Activated CD4-positive, alpha-beta T cell treated with anti-CD3 and anti-CD28 coated beads for 24 hours (primary cell): ENCODE results near the gene UNC13C.
"Not testable (repeated sequence)": the region's sequence is repeated elsewhere in the genome, so short reads cannot be mapped to it uniquely, and the experiment has no call there.

ENCODE experiments used
- DNase-seq, 2 donors: peaks; one replicate each; pipeline ENCODE4 v3.0.0-alpha.2; 2020; ENCODE audit warnings: low read depth in 2 of 2

The UNC13C gene

DNA sequence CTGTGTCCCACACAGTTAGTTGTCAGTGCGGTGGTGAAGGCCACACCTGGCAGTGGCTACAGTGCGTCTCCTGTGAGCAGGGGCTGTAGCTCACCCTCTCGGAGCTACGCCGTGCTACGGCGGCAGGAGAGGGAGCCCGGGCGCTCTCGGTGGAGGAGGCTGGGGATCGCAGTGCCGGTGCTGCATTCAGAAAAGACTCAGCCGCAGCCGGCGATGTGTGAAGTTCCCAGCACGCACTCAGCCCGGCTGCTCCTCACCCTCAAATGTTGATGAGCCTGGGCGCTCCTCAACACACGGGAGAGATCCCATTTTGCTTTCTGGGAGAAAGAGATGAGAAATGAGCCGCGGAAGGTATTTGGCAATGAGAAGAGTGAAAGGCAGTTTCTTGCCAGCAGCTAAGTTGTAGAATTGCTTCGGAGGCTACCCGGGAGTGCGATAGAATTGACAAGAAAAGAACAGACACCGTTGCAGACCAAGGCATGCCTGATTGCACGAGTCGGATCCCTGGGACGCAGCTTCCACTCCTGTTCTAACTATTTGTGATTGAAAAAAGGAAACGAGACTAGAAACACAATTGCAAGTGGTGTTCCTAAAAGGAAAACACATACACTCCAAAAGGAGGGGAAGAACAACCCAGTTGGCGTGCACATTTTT lies at the start of gene UNC13C:
Gene UNC13C, plus strand, starts transcription at position 189 of the 654 bp plus-strand sequence. CDS start 34,463 bp downstream, outside the sequence.
- DNase-seq: no peak

DNA sequence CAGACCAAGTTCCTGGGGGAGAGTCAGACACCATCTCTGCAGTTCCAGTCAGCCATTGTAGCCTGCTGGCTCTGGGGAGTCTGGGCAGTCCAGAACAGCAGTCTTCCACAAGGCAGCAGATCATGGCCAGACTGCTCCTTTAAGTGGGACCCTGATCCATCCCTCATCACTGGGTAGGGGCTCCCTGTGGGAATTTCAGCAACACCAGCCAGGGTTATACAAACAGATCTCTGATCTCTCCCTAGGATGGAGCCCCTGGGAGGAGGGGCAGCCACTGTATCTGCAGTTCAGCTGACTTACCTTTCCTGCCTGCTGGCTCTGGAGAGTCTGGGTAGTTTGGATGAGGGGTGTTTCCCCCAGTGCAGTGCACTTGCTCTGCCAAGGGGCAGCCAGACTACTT lies 42.1 kb upstream of the UNC13C start:
- no peak for DNase-seq

DNA sequence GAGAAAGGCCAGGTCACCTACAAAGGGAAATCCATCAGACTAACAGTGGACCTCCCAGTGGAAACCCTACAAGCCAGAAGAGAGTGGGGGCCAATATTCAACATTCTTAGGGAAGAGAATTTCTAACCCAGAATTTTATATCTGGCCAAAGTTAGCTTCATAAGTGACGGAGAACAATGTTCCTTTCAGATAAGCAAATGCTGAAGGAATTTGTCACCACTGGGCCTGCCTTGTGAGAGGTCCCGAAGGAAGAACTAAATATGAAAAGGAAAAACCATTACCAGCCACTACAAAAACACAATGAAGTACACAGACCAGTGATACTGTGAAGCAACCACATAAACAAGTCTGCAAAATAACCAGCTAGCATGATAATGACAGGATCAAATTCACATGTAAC lies 40.6 kb upstream of the UNC13C start:
- not testable (repeated sequence) for DNase-seq

DNA sequence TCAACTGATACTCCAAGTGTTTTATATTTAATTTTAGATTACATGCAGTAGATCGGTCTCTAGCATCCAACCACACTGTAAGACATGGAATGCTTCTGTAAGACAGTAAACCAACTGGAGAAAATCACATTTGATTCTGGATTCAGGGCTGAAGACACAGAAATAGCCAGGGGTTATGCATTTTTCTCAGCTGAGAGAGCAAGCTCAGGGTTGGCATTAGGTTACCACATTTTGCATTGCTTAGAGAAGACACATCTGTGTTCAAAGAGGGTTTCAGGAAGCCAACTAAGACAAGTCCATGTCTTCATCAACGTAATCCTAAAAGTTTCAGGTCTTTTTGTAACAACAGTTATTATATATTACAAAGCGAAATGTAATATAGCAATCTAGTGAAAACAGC lies 27.7 kb upstream of the UNC13C start:
- no peak for DNase-seq

DNA sequence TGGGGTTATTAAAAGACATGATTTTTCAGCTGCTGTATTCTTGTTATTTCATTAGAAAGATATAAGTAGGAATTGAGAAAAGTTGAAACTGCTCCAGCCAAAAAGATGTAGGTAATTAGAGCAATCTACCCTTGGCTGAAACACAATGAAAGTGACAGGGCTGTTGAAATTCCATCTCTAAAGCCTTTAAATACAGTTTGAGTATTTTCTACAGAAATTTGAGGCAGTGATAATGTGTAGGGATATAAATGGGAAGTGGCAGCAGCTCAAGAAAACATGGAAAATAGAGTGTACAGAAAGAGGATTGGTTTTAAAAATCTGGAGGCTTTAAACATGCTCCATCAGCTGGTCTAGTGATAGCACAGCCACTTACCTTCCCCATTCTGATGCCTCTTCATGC lies 22.8 kb upstream of the UNC13C start:
- DNase-seq: no peak

DNA sequence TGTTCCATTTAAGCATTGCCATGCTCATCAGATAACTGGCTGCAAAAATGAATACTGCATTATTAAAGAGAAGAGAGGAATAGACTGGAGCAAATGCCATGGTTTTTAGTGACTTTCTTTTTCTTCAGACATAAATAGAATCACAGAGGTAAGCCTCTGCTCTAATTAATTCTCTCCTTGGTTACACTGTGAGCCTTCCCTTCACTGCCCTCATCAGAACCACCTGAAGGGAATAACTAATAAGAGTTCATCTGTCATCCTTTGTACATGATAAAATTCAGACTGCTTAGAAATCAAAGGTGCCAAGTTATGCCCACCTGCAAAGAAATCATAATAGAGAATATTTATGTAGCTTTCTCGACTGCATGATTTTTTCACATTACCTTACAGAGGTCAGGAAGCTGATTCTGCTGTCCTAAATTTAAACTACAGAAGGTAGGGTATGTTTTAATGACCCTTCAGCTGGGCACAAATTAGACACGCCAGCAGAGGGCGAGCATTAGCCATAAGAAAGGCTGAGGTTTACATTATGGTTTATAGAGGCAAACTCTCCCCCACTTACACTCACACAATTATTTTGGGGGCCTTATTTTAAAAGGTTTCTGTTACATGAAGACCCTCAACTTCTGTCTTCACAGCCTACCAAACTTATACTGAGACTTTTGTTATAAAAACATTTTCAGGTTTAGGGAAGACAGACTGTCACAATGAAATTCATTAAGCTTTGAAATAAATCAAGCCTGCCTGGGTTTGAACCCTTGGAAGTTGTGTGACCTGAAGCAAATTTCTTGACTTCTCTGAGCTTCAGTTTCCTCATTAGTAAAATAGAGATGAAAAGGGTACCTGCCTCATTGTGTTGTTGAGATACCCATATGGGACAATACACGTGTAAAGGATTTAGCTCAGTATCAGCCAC lies 15.3 kb upstream of the UNC13C start:
- DNase-seq: peak in 1 of 2 donors; percentile 2

DNA sequence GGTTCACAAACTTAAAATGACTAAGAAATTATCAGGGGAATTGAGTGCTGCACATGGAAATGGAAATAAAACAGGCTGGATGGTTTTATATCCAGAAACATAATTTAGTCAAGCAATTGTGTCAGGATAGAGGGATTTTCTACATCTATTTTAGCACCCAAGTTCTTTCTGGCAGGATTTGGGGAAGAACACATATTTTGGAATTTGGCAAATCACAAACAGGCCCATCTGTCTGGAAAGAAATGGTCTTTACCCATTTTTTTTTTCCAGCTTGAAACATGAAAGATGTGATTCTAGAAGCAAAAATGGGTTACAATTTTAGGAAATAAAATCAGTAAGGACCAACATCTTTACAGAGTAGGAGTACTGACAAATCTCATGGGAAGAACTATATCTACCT lies 14.4 kb upstream of the UNC13C start:
- DNase-seq: no peak

DNA sequence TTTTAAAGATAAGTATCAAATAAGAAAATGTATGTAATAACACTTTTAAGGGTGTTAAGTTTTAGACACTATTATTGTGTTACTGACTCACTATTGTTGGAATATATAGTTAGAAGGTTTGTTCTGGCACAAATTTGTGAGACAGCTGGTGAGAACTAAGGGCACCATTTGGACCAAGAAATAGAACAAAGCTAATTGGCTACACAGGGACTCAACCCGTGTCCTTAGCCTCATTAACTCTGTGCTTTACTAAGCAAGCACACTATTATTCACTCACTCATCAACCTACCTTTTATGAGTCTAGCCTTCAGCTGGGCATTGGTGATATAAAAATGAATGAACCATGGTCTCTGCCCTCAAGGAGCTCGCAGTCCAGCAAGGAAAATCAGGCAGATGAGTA lies 4.1 kb upstream of the UNC13C start:
- no peak for DNase-seq

DNA sequence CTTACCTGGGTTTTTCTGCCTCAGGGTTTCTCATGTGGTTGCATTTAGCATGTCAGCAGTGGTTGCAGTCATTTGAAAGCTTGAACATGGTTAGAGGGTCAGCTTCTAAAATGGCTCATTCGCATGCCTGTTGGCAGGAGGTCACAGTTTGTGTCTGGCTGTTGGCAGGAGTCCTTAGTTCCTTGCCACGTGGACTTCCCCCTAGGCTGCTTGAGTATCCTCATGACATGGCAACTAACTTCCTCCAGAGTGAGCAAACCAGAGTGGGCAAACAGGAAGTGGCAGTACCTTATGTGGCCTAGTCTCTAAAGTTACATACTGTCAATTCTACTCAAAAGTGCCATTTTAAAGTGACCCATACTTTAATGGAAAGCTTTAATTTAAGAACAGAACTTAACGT lies 3.4 kb upstream of the UNC13C start:
- no peak for DNase-seq

DNA sequence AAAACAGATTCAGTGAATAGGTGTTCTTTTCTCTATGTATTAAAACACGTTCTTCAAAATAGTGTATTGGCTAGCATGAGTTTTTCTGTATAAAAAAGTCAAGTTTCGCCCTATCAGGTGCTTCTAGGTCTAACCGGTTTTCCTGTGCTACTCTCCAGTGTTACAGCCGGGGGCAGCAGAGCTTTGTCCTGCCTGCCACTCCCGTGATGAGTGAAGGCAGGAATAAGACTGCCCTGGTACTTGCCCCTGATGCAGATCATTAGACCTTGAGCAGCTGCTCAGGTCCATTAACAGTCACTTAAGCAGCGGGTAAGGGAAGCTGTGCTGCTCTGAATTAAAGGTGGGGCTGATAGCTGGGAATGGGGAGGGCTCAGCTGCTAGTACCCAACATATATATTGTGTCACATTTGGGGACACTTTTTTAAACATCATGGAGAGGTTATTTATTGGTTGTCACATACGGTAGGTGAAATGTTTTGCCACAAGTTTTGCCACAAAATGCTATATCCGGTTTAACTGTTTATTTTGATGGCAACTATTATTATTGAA lies 1.3 kb upstream of the UNC13C start:
- DNase-seq: no peak

DNA sequence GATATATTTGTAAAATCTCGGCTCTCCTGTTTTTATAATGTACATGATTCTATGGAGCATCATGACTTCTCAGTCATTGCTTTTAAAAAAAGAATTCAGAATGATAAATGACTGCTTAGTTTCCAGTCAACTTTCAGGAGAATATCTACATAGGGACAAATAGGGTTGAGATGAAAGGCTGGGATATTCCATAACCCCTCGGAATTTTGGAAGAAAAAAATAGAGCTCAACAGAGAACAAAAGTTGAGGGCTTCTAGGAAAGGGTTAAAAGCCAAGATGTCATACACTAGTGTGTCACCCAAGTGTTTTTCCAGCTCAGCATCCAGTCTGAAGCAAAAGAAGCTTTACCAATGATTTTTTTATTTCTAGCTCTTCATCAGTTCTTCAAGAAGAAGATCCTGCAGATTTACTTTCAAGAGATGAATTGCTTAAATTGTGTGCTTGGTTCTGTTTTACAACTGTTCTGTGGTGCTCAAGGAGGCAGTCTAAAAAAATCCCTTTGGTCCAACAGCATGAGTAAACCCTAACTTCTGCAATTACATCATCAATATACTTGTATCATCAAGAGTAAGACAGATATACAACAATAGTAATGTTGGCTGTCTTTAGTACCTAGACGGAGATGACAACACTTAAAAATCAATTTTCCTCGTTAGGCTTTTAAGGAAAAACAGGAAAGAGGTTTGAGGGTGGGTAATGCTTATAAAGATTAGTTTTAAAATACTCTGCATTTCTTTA lies 979 bp downstream of the UNC13C start:
- DNase-seq: no peak

DNA sequence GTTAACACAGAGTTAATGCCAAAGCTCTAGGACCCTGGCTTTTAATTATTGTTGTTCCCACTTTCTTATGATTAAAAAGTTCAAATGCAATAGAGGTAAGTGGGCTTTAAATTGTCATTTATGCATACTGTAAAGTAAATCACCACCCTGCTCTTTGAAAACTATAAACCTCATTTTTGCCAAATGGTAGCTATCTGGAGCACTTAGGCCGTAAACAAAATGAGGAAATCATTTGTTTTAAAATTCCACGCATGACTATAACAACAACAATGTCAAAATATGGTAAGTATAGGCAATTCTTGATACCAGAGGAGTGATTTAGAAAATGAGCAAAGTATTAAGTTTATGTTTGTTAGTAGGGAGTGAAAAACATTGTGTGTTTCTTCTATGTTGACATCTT lies 1.8 kb downstream of the UNC13C start:
- no peak for DNase-seq

DNA sequence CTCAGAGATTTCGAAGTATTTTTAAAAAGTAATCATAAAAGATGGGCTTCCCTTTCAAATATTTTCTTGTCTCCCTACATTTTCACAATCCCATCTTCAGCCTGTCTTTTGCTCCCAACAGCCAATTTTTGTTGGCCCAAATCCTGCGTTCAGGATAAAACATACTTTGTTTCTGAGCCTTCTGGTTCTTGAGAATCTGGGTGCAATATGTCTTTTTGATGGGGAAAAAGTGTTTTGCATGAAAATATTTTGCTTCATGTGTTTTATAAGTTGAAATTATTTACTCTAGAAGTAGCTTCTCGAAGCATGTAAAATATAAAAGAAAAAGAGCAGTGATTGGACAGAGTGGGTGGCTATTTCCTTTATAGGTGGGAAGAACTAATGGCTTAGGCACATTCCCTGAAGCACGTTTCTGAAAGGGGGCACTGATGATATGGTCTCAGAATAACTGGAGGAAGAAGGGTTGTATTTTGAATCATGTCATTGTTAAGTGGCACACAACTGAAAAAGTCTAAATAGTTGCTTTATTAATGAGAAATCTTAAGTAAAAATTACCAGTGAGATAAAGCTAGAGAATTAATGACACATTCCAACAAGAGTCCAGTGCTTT lies 3.9 kb downstream of the UNC13C start:
- DNase-seq: no peak

DNA sequence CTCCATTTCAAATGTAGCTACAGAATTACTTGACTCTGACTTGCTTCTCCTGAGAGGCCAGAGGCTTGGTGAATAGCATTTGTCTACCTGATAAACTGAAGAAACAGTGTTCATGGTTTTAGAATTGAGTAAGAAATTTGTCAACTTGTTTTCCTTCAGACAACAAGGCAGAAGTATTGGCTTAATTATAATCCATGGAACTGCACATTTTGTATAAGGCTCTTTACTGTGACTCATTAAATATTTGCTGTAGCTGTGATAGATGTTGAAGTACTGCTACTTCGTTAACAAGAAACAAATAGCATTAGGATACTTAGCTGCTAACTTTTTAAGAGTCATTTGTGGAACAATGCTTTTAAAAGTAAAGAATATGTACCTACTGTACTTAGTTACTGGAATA lies 4.6 kb downstream of the UNC13C start:
- no peak for DNase-seq

DNA sequence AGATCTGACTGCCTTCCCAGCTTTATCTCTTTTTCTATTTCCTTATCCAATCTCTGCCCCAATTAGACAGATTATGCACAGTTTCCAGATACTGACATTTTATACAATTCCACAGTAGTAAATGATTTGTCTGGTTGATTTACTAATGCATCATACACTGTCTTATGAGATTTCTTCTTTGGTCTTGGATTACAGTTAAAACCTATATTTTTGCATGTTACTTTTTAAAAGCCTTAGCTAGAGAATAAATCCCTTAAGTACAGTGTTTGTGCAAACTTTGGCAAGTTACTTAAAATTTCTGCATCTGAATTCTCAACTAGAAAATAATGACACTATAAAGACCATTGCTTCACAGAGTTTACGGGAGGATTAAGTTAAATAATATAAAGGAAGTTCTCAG lies 6.0 kb downstream of the UNC13C start:
- no peak for DNase-seq

DNA sequence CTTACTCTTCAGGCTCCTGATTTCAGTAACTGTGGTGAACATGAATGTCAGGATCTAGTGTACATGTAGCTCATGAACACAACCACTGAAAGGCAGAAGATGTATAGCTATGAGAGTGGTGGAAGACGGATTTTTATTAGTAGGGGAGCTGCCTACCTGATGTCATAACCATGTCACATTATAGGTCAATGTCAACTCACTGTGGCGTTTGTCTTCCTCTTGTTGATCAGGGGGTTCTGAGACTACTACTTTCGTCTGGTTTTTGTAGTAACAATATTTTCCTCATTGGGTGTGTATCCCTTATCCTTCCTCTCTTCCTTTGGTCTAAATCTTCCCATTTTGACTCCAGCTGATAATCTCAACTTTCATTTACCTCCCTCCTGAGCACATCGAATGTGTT lies 7.3 kb downstream of the UNC13C start:
- DNase-seq: no peak

DNA sequence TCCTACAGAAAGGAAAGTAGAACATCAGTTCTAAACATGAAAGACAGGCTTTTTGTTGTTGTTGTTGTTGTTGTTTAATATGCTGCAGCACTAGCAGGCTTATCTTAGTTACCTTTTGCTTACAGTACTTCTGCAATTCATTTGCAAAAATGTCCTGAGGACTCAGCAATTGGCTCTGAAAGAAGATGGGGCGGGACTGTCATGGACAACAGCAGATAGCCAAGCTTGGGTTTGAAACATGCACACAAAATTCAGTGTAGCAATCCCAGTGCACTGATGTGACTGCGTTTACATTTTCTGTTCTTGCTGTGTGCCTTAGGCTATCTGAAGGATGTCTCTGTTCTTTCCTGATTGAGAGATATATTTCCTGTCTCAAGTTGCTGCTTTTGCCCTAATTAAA lies 9.2 kb downstream of the UNC13C start:
- DNase-seq: no peak

DNA sequence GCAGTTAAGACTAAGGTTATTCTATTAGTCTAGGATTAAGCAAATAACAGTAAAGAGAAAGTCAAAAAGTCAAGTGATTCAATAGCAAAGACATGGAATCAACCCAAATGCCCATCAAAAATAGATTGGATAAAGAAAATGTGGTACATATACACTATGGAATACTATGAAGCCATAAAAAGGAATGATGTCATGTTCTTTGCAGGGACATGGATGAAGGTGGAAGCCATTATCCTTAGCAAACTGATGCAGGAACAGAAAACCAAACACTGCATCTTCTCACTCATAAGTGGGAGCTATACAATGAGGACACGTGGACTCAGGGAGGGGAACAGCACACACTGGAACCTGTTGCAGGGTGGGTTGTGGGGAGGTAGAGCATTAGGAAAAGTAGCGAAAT lies 29.0 kb downstream of the UNC13C start:
- no peak for DNase-seq

DNA sequence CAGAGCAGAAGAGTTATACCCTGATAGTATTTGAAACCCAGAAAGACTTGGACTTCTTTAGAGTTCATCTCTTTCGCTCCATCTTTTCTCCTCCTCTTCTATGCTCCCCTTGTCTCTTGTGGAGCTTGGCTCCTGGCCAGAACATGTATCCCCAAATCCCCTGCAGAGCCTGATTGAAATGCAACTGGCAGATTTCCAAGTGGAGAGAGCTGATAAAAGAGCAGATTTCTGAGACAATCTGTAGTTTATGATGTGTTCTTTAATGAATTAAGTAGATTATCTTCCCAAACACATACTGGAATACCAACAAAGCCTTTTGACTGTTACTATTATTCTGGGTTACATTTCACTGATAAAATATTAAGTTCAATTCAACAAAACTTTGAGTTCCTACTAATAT lies 33.4 kb downstream of the UNC13C start:
- DNase-seq: no peak

DNA sequence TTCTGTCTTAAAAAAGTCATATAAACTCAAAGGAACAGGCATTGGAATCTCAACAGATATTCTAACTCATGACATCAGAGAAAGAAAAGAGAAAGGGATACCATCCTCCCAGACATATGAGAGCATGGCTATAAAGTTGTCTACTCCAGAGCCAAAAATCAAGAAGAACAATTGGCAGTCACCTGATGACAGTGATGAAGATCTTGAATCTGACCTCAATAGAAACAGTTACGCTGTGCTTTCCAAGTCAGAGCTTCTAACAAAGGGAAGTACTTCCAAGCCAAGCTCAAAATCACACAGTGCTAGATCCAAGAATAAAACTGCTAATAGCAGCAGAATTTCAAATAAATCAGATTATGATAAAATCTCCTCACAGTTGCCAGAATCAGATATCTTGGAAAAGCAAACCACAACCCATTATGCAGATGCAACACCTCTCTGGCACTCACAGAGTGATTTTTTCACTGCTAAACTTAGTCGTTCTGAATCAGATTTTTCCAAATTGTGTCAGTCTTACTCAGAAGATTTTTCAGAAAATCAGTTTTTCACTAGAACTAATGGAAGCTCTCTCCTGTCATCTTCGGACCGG lies 35.9 kb downstream of the UNC13C start:
- DNase-seq: no peak

DNA sequence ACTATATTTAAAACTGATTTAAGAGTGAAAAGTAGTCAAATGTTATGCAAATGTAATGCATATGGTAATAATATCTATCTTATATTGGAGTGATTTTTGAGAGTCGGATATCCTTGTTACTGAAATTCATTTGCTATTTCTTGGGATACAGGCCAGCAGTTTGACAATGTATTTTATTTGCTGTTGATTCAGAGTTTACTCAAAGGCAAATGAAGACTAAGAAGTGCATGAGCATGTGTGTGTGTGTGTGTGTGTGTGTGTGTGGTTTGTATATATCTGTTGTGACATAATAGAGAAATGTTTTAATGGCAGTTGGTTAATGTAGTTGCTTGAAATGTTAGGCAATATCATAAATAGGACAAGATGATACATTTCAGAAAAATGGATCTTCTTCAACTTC lies 39.0 kb downstream of the UNC13C start:
- DNase-seq: no peak

DNA sequence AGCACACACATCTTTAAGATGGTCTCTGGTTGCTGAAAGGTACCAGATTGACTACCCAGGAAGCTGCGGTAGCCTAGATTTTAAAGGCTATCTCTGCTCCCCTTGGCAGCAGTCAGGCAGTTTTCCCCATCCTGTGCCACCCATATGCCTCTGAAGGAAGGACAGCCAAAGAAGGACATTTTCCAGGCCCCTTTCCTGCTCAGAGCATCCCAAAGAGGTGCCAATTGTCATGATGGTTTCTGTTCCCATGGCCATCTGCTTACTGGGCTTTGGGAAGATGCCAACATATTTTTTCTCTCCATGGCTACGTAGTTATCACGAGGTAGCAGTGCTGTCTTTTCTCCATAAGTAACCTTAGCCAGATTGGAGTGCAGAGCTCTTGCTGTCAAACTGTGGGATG lies 39.7 kb downstream of the UNC13C start:
- DNase-seq: no peak
